Vagina (tissue), 2 donors: ENCODE results near the gene GOPC. TPM values are rescaled to one million over a fixed set of nuclear protein-coding genes. Genes with fewer than 3 reads are reported as not detected.

Experiments
- DNase-seq, 2 donors: peaks; one replicate each; pipeline ENCODE4 v3.0.0-alpha.2; 2017; ENCODE audit errors: extremely low spot score in 2 of 2
- H3K27ac ChIP-seq: fragments of 200-600 bp; sonication (generic); one replicate; pipeline ENCODE4 v1.5.1; 2019
- H3K27me3 ChIP-seq: fragments of 200-600 bp; sonication (generic); one replicate; pipeline ENCODE4 v1.5.1; 2019
- H3K36me3 ChIP-seq, 2 donors: fragments of 200-600 bp; sonication (generic); one replicate each; pipeline ENCODE4 v1.5.1; 2017 to 2019
- H3K4me1 ChIP-seq: fragments of 200-600 bp; sonication (generic); one replicate; pipeline ENCODE4 v1.5.1; 2019
- H3K4me3 ChIP-seq, 2 donors: fragments of 200-600 bp; sonication (generic); 1 replicate in 1 of 2; 2 replicates in 1 of 2; pipeline ENCODE4 v1.5.1; 2016 to 2019
- H3K9me3 ChIP-seq: fragments of 200-600 bp; sonication (generic); one replicate; pipeline ENCODE4 v1.5.1; 2019
- POLR2A ChIP-seq, 2 donors: fragments of 450-650 bp; IDR thresholded peaks; one replicate each; pipeline ENCODE4 v1.6.1; 2017; ENCODE audit warnings: antibody characterized with exemption in 2 of 2, mild to moderate bottlenecking in 2 of 2, moderate library complexity in 2 of 2
- POLR2AphosphoS5 ChIP-seq, 2 donors: sonication (generic); formaldehyde crosslinking; IDR thresholded peaks; one replicate each; pipeline ENCODE4 v1.9.0; 2017; ENCODE audit warnings: antibody characterized with exemption in 2 of 2, mild to moderate bottlenecking in 2 of 2, low read depth in 1 of 2; ENCODE audit not compliant: insufficient read depth in 1 of 2
- intact Hi-C: fragments of 100-400 bp; cut with DNase I; formaldehyde crosslinking; loops from one replicate; pipeline ENCODE4 v1.15.1; 2023
- total RNA-seq: library from RNA; depleted of rRNA; stranded (reverse); fragments of >200 nt; gene quantifications from one replicate; pipeline ENCODE4 v1.2.3, GENCODE V29; 2016
- TF ChIP-seq, protein P1 (sequence below), 3 experiments: fragments of 450-650 bp in 2 of 3; fragments of 200-600 bp in 1 of 3; sonication (generic) in 1 of 3; IDR thresholded peaks; one replicate each; pipeline ENCODE4 v1.5.1; 2017 to 2019; ENCODE audit warnings: antibody characterized with exemption in 3 of 3, mild to moderate bottlenecking in 2 of 3, moderate library complexity in 2 of 3

The GOPC gene
- total RNA-seq, 1 donor from 2014 or later, result 19.9 TPM

GRCh38 chr6:117616391-117617209 is 14.3 kb upstream of the GOPC start:
- TF ChIP-seq POLR2AphosphoS5 (IDR thresholded peaks at IDR 0.05; ENCODE audit: insufficient read depth in 1 of 2, low read depth in 1 of 2) (no peak), POLR2A (IDR thresholded peaks at IDR 0.05) (no peak)
- TF ChIP-seq, protein P1, sequence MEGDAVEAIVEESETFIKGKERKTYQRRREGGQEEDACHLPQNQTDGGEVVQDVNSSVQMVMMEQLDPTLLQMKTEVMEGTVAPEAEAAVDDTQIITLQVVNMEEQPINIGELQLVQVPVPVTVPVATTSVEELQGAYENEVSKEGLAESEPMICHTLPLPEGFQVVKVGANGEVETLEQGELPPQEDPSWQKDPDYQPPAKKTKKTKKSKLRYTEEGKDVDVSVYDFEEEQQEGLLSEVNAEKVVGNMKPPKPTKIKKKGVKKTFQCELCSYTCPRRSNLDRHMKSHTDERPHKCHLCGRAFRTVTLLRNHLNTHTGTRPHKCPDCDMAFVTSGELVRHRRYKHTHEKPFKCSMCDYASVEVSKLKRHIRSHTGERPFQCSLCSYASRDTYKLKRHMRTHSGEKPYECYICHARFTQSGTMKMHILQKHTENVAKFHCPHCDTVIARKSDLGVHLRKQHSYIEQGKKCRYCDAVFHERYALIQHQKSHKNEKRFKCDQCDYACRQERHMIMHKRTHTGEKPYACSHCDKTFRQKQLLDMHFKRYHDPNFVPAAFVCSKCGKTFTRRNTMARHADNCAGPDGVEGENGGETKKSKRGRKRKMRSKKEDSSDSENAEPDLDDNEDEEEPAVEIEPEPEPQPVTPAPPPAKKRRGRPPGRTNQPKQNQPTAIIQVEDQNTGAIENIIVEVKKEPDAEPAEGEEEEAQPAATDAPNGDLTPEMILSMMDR (IDR thresholded peaks at IDR 0.05), result no peak
- no peaks in the 10 kb centered on the region for H3K27me3 ChIP-seq
- H3K9me3 ChIP-seq, result no peaks in the 10 kb centered on the region
- H3K4me1 ChIP-seq, result no peaks in the 10 kb centered on the region
- H3K36me3 ChIP-seq, result no peaks in the 10 kb centered on the region
- intact Hi-C loops, result no loop called here
- no peak overlapping the region for H3K27ac ChIP-seq
- H3K4me3 ChIP-seq, result no peak overlapping the region
- DNase-seq, result no peak

GRCh38 chr6:117615750-117616390 is 13.6 kb upstream of the GOPC start:
- no peak for DNase-seq
- intact Hi-C loops, result no loop called here
- Histone ChIP-seq H3K4me1 (no peaks in the 10 kb centered on the region), H3K4me3 (no peak overlapping the region), H3K27ac (no peak overlapping the region), H3K36me3 (no peaks in the 10 kb centered on the region), H3K9me3 (no peaks in the 10 kb centered on the region), H3K27me3 (no peaks in the 10 kb centered on the region)
- TF ChIP-seq POLR2A (IDR thresholded peaks at IDR 0.05) (no peak), POLR2AphosphoS5 (IDR thresholded peaks at IDR 0.05; ENCODE audit: insufficient read depth in 1 of 2, low read depth in 1 of 2) (no peak)
- TF ChIP-seq, protein P1 (IDR thresholded peaks at IDR 0.05), result no peak

- no peaks in the 10 kb centered on the region for H3K4me1 ChIP-seq
- TF ChIP-seq, protein P1 (IDR thresholded peaks at IDR 0.05), result no peak
- no peak for TF ChIP-seq POLR2A (IDR thresholded peaks at IDR 0.05)
- no peak for TF ChIP-seq POLR2AphosphoS5 (IDR thresholded peaks at IDR 0.05; ENCODE audit: insufficient read depth in 1 of 2, low read depth in 1 of 2)
- no peaks in the 10 kb centered on the region for H3K36me3 ChIP-seq
- intact Hi-C loops, result no loop called here
- H3K9me3 ChIP-seq, result no peaks in the 10 kb centered on the region
- DNase-seq, result no peak
- H3K4me3 ChIP-seq, result no peak overlapping the region
- no peaks in the 10 kb centered on the region for H3K27me3 ChIP-seq
- no peak overlapping the region for H3K27ac ChIP-seq
Measured at GRCh38 chr6:117613920-117614560, 11.7 kb upstream of the GOPC start.

- Histone ChIP-seq H3K36me3 (no peaks in the 10 kb centered on the region), H3K27ac (no peak overlapping the region), H3K4me1 (no peaks in the 10 kb centered on the region), H3K4me3 (no peak overlapping the region), H3K9me3 (no peaks in the 10 kb centered on the region), H3K27me3 (no peaks in the 10 kb centered on the region)
- intact Hi-C loops, result no loop called here
- TF ChIP-seq, protein P1 (IDR thresholded peaks at IDR 0.05), result no peak
- TF ChIP-seq POLR2AphosphoS5 (IDR thresholded peaks at IDR 0.05; ENCODE audit: insufficient read depth in 1 of 2, low read depth in 1 of 2), result no peak
- TF ChIP-seq POLR2A (IDR thresholded peaks at IDR 0.05), result no peak
- DNase-seq, result no peak
Measured at GRCh38 chr6:117607511-117607910, 5.2 kb upstream of the GOPC start.
